Left ventricle myocardium inferior (tissue), 1 donor: Measurements from ENCODE around the gene BCL3. TPM values are rescaled to one million over a fixed set of nuclear protein-coding genes. Genes with fewer than 3 reads are reported as not detected.

Source experiments
- DNase-seq: peaks from one replicate; pipeline ENCODE4 v3.0.0-alpha.2; 2020
- H3K27ac ChIP-seq: fragments of 200-600 bp; replicated peaks from 2 replicates; pipeline ENCODE4 v1.8.0; 2021
- H3K27me3 ChIP-seq: fragments of 200-600 bp; 2 replicates; pipeline ENCODE4 v1.8.0; 2021; ENCODE audit warnings: low read depth
- H3K36me3 ChIP-seq: fragments of 200-600 bp; 2 replicates; pipeline ENCODE4 v1.8.0; 2021
- H3K4me1 ChIP-seq: fragments of 200-600 bp; 2 replicates; pipeline ENCODE4 v1.8.0; 2021
- H3K4me3 ChIP-seq: fragments of 200-600 bp; 2 replicates; pipeline ENCODE4 v1.8.0; 2021; ENCODE audit warnings: mild to moderate bottlenecking, moderate library complexity
- H3K9me3 ChIP-seq: fragments of 200-600 bp; replicated peaks from 2 replicates; pipeline ENCODE4 v1.8.0; 2021
- CTCF ChIP-seq: fragments of 200-600 bp; IDR thresholded peaks from 2 replicates; pipeline ENCODE4 v1.8.0; 2021; ENCODE audit warnings: antibody characterized with exemption, mild to moderate bottlenecking, borderline replicate concordance
- intact Hi-C: fragments of 100-400 bp; cut with micrococcal nuclease; formaldehyde crosslinking; loops from one replicate; pipeline ENCODE4 v1.11.0; 2022
- total RNA-seq: library from RNA; stranded (reverse); fragmentation: NEBNext Ultra II Directional; extraction: Animal tissue kit (Norgen Biotek cat#: 25700); gene quantifications from one replicate; pipeline ENCODE4 v1.2.1, GENCODE V29; 2021
- donor health status: DM: no; HTN: yes; CAD: no; lungs with severe emphysema.

The BCL3 gene
- total RNA-seq, 1 donor from 2014 or later: 15.0 TPM

GRCh38 chr19:44753626-44753931 is 5.1 kb downstream of the BCL3 start:
- peaks cover 52% of the 10 kb centered on the region for H3K36me3 ChIP-seq

GRCh38 chr19:44753932-44754749 is 5.6 kb downstream of the BCL3 start:
- peak; percentile 96 for DNase-seq
- no peak for TF ChIP-seq CTCF
- Histone ChIP-seq H3K27ac (peak overlapping the region; percentile 98), H3K27me3 (no peaks in the 10 kb centered on the region), H3K9me3 (no peaks in the 10 kb centered on the region), H3K4me3 (peak overlapping the region; percentile 73), H3K4me1 (peaks cover 98% of the 10 kb centered on the region), H3K36me3 (peaks cover 54% of the 10 kb centered on the region)
- intact Hi-C loops: no loop called here

More at GRCh38 chr19:44753626-44753931, 5.1 kb downstream of the BCL3 start:
- intact Hi-C loops: no loop called here
- Histone ChIP-seq H3K9me3 (no peaks in the 10 kb centered on the region), H3K27me3 (no peaks in the 10 kb centered on the region), H3K4me1 (peaks cover 98% of the 10 kb centered on the region), H3K4me3 (peak overlapping the region; percentile 73), H3K27ac (peak overlapping the region; percentile 98)
- no peak for TF ChIP-seq CTCF
- DNase-seq: no peak

- Histone ChIP-seq H3K27me3 (no peaks in the 10 kb centered on the region), H3K4me1 (peaks cover 95% of the 10 kb centered on the region), H3K36me3 (peaks cover 60% of the 10 kb centered on the region), H3K27ac (peak overlapping the region; percentile 98), H3K9me3 (no peaks in the 10 kb centered on the region), H3K4me3 (peak overlapping the region; percentile 73)
- no peak for TF ChIP-seq CTCF
- no peak for DNase-seq
- intact Hi-C loops: no loop called here
Observed at GRCh38 chr19:44754750-44755080, 6.2 kb downstream of the BCL3 start.

- Histone ChIP-seq H3K27ac (peak overlapping the region; percentile 98), H3K9me3 (no peaks in the 10 kb centered on the region), H3K4me3 (peak overlapping the region; percentile 73), H3K27me3 (no peaks in the 10 kb centered on the region), H3K4me1 (peaks cover 90% of the 10 kb centered on the region), H3K36me3 (peaks cover 60% of the 10 kb centered on the region)
- TF ChIP-seq CTCF: no peak
- no peak for DNase-seq
- intact Hi-C loops: no loop called here
Observed at GRCh38 chr19:44755219-44755618, 6.7 kb downstream of the BCL3 start.

GRCh38 chr19:44756089-44756562 is 7.6 kb downstream of the BCL3 start:
- H3K36me3 ChIP-seq: peaks cover 59% of the 10 kb centered on the region

More at GRCh38 chr19:44756089-44756562, 7.6 kb downstream of the BCL3 start:
- no peak for DNase-seq
- Histone ChIP-seq H3K27ac (peak overlapping the region; percentile 98), H3K9me3 (no peaks in the 10 kb centered on the region), H3K4me1 (peaks cover 81% of the 10 kb centered on the region), H3K4me3 (peak overlapping the region; percentile 73), H3K27me3 (no peaks in the 10 kb centered on the region)
- intact Hi-C loops: no loop called here
- TF ChIP-seq CTCF: no peak
